MM.1S (cell line): Measurements from ENCODE around the gene OR2V2.

Source experiments
- CTCF ChIP-seq: fragments of 300-600 bp; sonication (generic); IDR thresholded peaks from 2 replicates; pipeline ENCODE4 v1.5.1; 2016; ENCODE audit warnings: antibody characterized with exemption, low read length, mixed read lengths
- EZH2 ChIP-seq: fragments of 300-600 bp; sonication (generic); optimal IDR thresholded peaks from 2 replicates; pipeline ENCODE3; 2017; ENCODE audit warnings: low read depth, mild to moderate bottlenecking, antibody characterized with exemption, low read length, mixed read lengths

GRCh38 chr5:181200816-181201215 lies 53.4 kb downstream of the OR2V2 start:
- no peak for TF ChIP-seq CTCF
- no peak for TF ChIP-seq EZH2
